Midbrain (tissue), 1 donor: Measurements from ENCODE around the gene ADGRB3.

ENCODE experiments used
- DNase-seq: peaks from one replicate; lab custom pipeline; 2025; lab: John Stamatoyannopoulos, UW

ADGRB3 gene

GRCh38 chr6:69027861-69028260 is 392.8 kb downstream of the ADGRB3 start:
- no peak for DNase-seq

GRCh38 chr6:69038841-69039240 is 403.8 kb downstream of the ADGRB3 start:
- DNase-seq = no peak

GRCh38 chr6:69042297-69042696 is 407.2 kb downstream of the ADGRB3 start:
- DNase-seq = no peak

GRCh38 chr6:69044534-69044933 is 409.5 kb downstream of the ADGRB3 start:
- DNase-seq = no peak

- no peak for DNase-seq
Measured at GRCh38 chr6:69059413-69059812, 424.3 kb downstream of the ADGRB3 start.

- DNase-seq = no peak
Measured at GRCh38 chr6:69061066-69061465, 426.0 kb downstream of the ADGRB3 start.

- no peak for DNase-seq
Measured at GRCh38 chr6:69063401-69063800, 428.3 kb downstream of the ADGRB3 start.

- no peak for DNase-seq
Measured at GRCh38 chr6:69064226-69064625, 429.1 kb downstream of the ADGRB3 start.

- no peak for DNase-seq
Measured at GRCh38 chr6:69069881-69070280, 434.8 kb downstream of the ADGRB3 start.

GRCh38 chr6:69072796-69073195 is 437.7 kb downstream of the ADGRB3 start:
- no peak for DNase-seq

- DNase-seq = no peak
Measured at GRCh38 chr6:69084746-69085335, 449.8 kb downstream of the ADGRB3 start.

GRCh38 chr6:69086689-69087088 is 451.6 kb downstream of the ADGRB3 start:
- no peak for DNase-seq

GRCh38 chr6:69089539-69089938 is 454.5 kb downstream of the ADGRB3 start:
- DNase-seq = no peak

- DNase-seq = no peak
Measured at GRCh38 chr6:69090132-69090531, 455.1 kb downstream of the ADGRB3 start.

- DNase-seq = no peak
Measured at GRCh38 chr6:69096681-69097080, 461.6 kb downstream of the ADGRB3 start.

- DNase-seq = no peak
Measured at GRCh38 chr6:69097948-69098347, 462.9 kb downstream of the ADGRB3 start.

GRCh38 chr6:69098910-69099309 is 463.8 kb downstream of the ADGRB3 start:
- DNase-seq = no peak

- no peak for DNase-seq
Measured at GRCh38 chr6:69100772-69101171, 465.7 kb downstream of the ADGRB3 start.

- DNase-seq = no peak
Measured at GRCh38 chr6:69102416-69102815, 467.3 kb downstream of the ADGRB3 start.

- no peak for DNase-seq
Measured at GRCh38 chr6:69105288-69105687, 470.2 kb downstream of the ADGRB3 start.

GRCh38 chr6:69106511-69106910 is 471.4 kb downstream of the ADGRB3 start:
- no peak for DNase-seq

- no peak for DNase-seq
Measured at GRCh38 chr6:69111301-69111700, 476.2 kb downstream of the ADGRB3 start.

GRCh38 chr6:69116658-69117057 is 481.6 kb downstream of the ADGRB3 start:
- no peak for DNase-seq
